WI38 (cell line): ENCODE results near the gene VIM.
A peak's percentile ranks its signal among the peaks of the same experiment; 100 is the strongest.

Experiments
- H3K4me3 ChIP-seq: 2 replicates; pipeline ENCODE4 v1.5.1; 2011; ENCODE audit warnings: low read depth, mild to moderate bottlenecking, control low read depth, low read length
- CTCF ChIP-seq: IDR thresholded peaks from 2 replicates; pipeline ENCODE4 v1.5.1; 2012; ENCODE audit warnings: low read depth, mild to moderate bottlenecking, control low read depth, low read length

VIM gene

GRCh38 chr10:17209302-17209701 is 18.7 kb upstream of the VIM start:
- no peak for TF ChIP-seq CTCF
- no peak overlapping the region for H3K4me3 ChIP-seq

- peak overlapping the region; percentile 2; the same call in 1 of the 2 replicates for H3K4me3 ChIP-seq
- TF ChIP-seq CTCF, result no peak
Observed at GRCh38 chr10:17209881-17210280, 18.2 kb upstream of the VIM start.

- TF ChIP-seq CTCF, result no peak
- peak overlapping the region; percentile 2; the same call in 1 of the 2 replicates for H3K4me3 ChIP-seq
Observed at GRCh38 chr10:17210361-17210760, 17.7 kb upstream of the VIM start.

GRCh38 chr10:17212802-17213221 is 15.2 kb upstream of the VIM start:
- no peak for TF ChIP-seq CTCF
- no peak overlapping the region for H3K4me3 ChIP-seq

- H3K4me3 ChIP-seq, result no peak overlapping the region
- TF ChIP-seq CTCF, result no peak
Observed at GRCh38 chr10:17213646-17214349, 14.2 kb upstream of the VIM start.

- no peak for TF ChIP-seq CTCF
- H3K4me3 ChIP-seq, result peak overlapping the region; percentile 32
Observed at GRCh38 chr10:17214526-17214925, 13.5 kb upstream of the VIM start.

- TF ChIP-seq CTCF, result no peak
- peak overlapping the region; percentile 32 for H3K4me3 ChIP-seq
Observed at GRCh38 chr10:17214971-17215781, 12.9 kb upstream of the VIM start.
